Activated T-cell treated with anti-CD3 and anti-CD28 coated beads, Interleukin-2, amount 50 U/mL, for 72 hours (primary cell): ENCODE results near the gene TUBA3C. TPM values are rescaled to one million over a fixed set of nuclear protein-coding genes. Genes with fewer than 3 reads are reported as not detected.

ENCODE experiments used
- ATAC-seq, 2 donors: fragments of 150-1000 bp; cut with Tn5 transposase; replicated peaks in 1 of 2; 2 replicates each; pipeline ENCODE4 v1.10.0; 2021; ENCODE audit warnings: moderate library complexity in 2 of 2, mild to moderate bottlenecking in 1 of 2
- DNase-seq, 2 donors: peaks; one replicate each; pipeline ENCODE4 v3.0.0; 2021 to 2022; ENCODE audit warnings: mixed read lengths in 1 of 2
- H3K27ac Mint-ChIP-seq: one replicate; pipeline ENCODE4 v1.8.0; 2022; ENCODE audit warnings: mild to moderate bottlenecking, moderate library complexity, mixed read lengths
- H3K27me3 Mint-ChIP-seq: one replicate; pipeline ENCODE4 v1.8.0; 2022; ENCODE audit warnings: low read depth, mixed read lengths
- H3K36me3 Mint-ChIP-seq, 2 donors: one replicate each; pipeline ENCODE4 v1.8.0; 2022; ENCODE audit warnings: mixed read lengths in 2 of 2, mild to moderate bottlenecking in 1 of 2; ENCODE audit not compliant: insufficient read depth in 2 of 2
- H3K4me1 Mint-ChIP-seq: one replicate; pipeline ENCODE4 v1.8.0; 2022; ENCODE audit warnings: low read depth, mixed read lengths
- H3K4me3 Mint-ChIP-seq, 2 donors: one replicate each; pipeline ENCODE4 v1.8.0; 2022; ENCODE audit warnings: mild to moderate bottlenecking in 2 of 2, mixed read lengths in 2 of 2, moderate library complexity in 2 of 2
- H3K9me3 Mint-ChIP-seq, 2 donors: one replicate each; pipeline ENCODE4 v1.8.0; 2022; ENCODE audit warnings: mixed read lengths in 2 of 2
- total RNA-seq, 2 donors: library from RNA; stranded (reverse); gene quantifications; one replicate each; pipeline ENCODE4 v1.2.3, GENCODE V29; 2022

TUBA3C gene
- total RNA-seq, 2 donors from 2014 or later, result not detected

DNA sequence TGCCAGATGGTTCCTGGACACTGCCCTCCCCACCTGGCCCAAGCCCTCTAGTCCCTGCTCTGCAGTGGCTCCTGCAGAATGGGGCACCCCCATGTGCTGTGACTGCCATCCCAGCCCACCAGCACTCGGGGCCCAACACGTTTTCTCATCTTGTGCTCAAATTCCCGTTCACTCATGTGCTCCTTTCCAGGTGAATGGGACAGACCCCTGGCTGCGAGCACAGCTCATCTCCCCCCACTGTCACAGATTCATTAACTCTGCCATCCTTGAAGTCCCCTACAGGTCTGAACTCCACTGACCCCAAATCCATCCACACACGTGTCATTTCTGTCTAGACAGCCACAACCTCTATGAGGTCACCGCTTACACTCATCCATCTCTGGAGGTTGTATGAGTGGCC lies 23.6 kb downstream of the TUBA3C start:
- no peaks in the 10 kb centered on the region for H3K4me1 Mint-ChIP-seq
- no peak for DNase-seq

DNA sequence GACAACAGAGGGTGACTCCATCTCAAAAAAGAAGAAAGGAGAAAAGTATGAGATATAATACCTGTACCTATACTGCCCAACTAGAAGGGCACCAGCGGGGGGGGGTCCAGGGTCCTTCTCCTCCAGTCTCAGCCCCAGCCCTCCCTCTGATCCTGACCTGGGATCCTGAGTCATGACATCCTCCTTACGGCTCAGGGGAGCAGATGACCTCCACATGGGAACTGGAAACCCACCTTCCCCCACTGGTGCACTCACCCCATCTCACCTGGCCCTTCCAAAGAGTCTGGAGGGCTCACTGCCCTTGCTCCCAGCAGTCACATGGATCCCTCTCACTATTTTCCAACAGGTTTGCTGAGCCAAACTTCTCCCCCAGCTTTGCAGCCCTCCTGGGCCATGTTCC lies 24.2 kb downstream of the TUBA3C start:
- H3K9me3 Mint-ChIP-seq, result peaks cover 0 to 2% of the 10 kb centered on the region in 2 donors
- no peak overlapping the region for H3K27ac Mint-ChIP-seq
- no peaks in the 10 kb centered on the region for H3K27me3 Mint-ChIP-seq
- no peak overlapping the region for H3K4me3 Mint-ChIP-seq
- ATAC-seq (no peak), DNase-seq (no peak)
- H3K4me1 Mint-ChIP-seq, result no peaks in the 10 kb centered on the region
- no peaks in the 10 kb centered on the region for H3K36me3 Mint-ChIP-seq

More for the DNA sequence above, 23.6 kb downstream of the TUBA3C start:
- no peaks in the 10 kb centered on the region for H3K36me3 Mint-ChIP-seq
- no peaks in the 10 kb centered on the region for H3K27me3 Mint-ChIP-seq
- peaks cover 0 to 2% of the 10 kb centered on the region in 2 donors for H3K9me3 Mint-ChIP-seq
- H3K27ac Mint-ChIP-seq, result no peak overlapping the region
- ATAC-seq, result peak in 1 of 2 donors; percentile 34
- H3K4me3 Mint-ChIP-seq, result no peak overlapping the region

DNA sequence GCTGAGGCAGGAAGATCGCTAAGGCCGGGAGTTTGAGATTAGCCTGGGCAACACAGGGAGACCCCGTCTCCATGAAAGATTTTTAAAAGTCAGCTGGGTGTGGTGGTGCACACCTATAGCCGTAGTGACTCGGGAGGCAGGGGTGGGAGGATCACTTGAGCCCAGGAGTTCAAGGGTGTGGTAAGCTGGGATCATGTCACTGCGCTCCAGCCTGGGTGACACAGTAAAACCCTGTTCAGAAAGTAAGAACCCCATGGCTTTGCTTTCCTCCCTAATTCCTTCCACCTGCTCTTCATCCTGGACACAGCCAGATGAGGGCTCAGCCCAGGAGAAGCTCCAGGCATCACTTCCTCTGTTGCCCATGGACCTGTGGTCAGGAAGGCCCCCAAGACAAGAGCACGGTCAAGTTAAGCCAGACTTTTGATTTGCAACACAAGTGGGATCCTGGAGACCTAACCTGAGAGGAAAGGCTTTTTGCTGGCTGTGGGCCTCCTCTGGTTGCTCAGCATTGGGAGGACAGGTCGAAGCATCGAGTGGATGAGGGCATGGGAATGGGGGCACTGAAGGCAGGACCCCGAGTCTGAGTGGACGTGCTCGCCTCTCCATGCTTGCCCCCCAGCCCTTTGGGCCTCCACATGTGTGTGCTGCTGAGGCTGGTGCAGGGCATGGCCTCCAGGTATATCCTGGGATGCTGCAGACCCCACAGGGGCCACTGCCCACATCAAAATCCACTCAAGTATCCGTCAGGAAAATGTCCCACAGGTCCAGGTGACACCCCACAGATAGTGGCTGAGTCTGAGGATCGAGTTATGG lies 25.4 kb downstream of the TUBA3C start:
- DNase-seq (no peak), ATAC-seq (no peak)
- no peak overlapping the region for H3K4me3 Mint-ChIP-seq
- H3K27me3 Mint-ChIP-seq, result no peaks in the 10 kb centered on the region
- H3K4me1 Mint-ChIP-seq, result no peaks in the 10 kb centered on the region
- H3K9me3 Mint-ChIP-seq, result peaks cover 0 to 2% of the 10 kb centered on the region in 2 donors
- no peak overlapping the region for H3K27ac Mint-ChIP-seq
- no peaks in the 10 kb centered on the region for H3K36me3 Mint-ChIP-seq

DNA sequence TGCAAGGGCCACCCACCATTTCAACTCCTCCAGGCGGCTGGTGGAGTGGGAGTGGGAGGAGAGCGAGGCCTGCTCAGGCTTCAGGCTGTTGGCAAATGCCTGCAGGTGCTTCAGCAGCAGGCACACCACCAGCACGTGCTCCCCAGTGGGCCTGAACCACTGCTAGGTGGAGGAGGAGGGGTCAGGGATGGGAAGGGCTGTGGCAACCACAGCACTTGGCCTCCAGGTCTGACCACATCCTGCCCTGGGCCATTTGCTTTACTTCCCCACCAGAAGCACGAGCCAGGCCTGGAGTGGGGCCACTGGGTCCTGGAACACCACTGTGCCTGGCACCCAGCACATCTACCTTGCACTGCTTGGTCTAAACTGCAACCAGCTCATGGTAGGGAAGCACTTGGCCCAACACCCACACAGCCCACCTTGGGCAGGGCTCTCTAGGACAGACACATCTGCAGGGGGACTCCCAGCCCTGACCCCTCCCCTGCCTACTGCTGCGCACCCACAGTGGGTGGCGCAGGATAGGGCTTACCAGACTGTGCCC lies 26.2 kb downstream of the TUBA3C start:
- no peak overlapping the region for H3K27ac Mint-ChIP-seq
- H3K9me3 Mint-ChIP-seq, result peaks cover 0 to 2% of the 10 kb centered on the region in 2 donors
- no peaks in the 10 kb centered on the region for H3K27me3 Mint-ChIP-seq
- DNase-seq (no peak), ATAC-seq (no peak)
- no peaks in the 10 kb centered on the region for H3K4me1 Mint-ChIP-seq
- H3K4me3 Mint-ChIP-seq, result no peak overlapping the region
- no peaks in the 10 kb centered on the region for H3K36me3 Mint-ChIP-seq

DNA sequence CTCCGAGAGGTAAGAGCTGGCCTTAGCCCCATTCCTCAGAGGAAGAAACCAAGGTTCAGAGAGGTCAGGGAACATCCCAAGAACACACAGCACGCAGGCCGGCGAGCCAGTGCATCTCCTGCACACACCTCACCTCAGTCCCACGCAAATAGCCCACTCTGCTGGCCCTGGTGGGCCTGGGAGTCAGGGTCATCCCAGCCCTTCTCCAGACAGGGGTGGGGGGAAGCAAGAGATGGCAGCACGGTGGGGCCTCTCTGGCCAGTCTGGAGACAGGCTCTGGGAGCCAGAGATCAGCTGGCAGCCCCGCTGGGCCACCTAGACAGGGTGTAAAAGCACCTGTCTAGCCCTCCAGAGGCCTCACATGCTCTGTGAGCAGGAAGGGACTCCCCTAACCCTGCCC lies 26.8 kb downstream of the TUBA3C start:
- no peak for ATAC-seq
- H3K4me1 Mint-ChIP-seq, result no peaks in the 10 kb centered on the region
- no peak overlapping the region for H3K27ac Mint-ChIP-seq
- DNase-seq, result no peak
- H3K9me3 Mint-ChIP-seq, result peaks cover 0 to 2% of the 10 kb centered on the region in 2 donors
- H3K4me3 Mint-ChIP-seq, result no peak overlapping the region
- H3K27me3 Mint-ChIP-seq, result no peaks in the 10 kb centered on the region
- no peaks in the 10 kb centered on the region for H3K36me3 Mint-ChIP-seq

DNA sequence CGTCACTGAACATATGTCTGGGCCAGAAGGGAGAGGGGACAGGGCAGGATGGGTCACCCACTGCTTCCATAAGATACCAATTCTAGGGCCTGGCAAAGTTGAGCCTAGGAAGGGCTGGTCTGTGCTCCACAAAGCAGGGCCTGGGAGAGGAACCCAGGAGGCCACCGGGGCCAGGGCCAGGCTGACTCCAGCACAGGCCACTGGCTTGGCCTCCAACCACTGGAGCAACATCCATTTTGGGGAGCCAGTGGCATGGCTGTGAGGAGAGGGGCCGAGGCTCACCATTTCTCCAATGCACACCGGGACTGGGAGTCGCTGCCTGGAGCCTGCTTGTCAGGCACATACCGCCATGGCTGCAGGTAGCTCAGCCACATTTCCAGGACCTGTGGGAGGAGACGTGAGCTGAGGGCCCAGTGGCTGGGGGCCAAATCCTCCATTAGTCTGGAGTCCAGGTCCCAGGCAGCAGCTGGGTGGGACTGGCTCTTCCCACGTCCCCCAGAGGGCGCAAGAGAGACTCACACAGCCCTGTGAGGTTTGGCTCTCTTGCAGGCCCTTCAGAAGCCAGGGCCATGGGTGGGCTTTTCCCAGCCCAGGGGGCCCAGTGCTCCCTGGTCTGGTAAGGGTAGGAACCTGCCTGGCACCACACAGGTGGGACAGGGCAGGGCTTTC lies 27.7 kb downstream of the TUBA3C start:
- Mint-ChIP-seq H3K27me3 (no peaks in the 10 kb centered on the region), H3K36me3 (peaks cover 0 to 1% of the 10 kb centered on the region in 2 donors), H3K27ac (no peak overlapping the region), H3K4me1 (no peaks in the 10 kb centered on the region), H3K9me3 (peaks cover 1 to 3% of the 10 kb centered on the region in 2 donors), H3K4me3 (no peak overlapping the region)
- ATAC-seq (no peak), DNase-seq (peak; percentile 19 to 31)

DNA sequence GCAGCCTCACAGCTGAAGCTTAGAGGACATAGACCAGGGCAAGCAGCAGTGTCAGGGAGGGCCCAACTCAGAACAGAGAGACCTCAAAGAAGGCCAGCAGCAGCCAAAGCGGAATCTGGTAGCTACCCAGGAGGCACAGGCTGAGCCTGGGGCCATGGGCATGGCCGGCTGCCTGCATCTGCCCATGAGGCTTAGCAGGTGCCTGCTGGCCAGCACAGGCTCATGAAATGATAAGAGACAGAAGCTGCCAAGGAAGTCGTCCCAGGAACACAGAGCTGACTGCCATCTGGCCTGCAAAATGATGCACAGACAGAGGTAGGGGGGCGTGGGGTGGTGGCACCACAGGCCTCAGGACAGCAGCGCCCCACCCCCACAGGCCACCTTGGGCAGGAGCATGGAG lies 29.2 kb downstream of the TUBA3C start:
- peaks cover 5 to 7% of the 10 kb centered on the region in 2 donors for H3K9me3 Mint-ChIP-seq
- no peak for ATAC-seq
- no peak overlapping the region for H3K27ac Mint-ChIP-seq
- H3K36me3 Mint-ChIP-seq, result peaks cover 2% of the 10 kb centered on the region in 2 donors
- no peaks in the 10 kb centered on the region for H3K4me1 Mint-ChIP-seq
- no peak overlapping the region for H3K4me3 Mint-ChIP-seq
- no peak for DNase-seq
- H3K27me3 Mint-ChIP-seq, result no peaks in the 10 kb centered on the region

DNA sequence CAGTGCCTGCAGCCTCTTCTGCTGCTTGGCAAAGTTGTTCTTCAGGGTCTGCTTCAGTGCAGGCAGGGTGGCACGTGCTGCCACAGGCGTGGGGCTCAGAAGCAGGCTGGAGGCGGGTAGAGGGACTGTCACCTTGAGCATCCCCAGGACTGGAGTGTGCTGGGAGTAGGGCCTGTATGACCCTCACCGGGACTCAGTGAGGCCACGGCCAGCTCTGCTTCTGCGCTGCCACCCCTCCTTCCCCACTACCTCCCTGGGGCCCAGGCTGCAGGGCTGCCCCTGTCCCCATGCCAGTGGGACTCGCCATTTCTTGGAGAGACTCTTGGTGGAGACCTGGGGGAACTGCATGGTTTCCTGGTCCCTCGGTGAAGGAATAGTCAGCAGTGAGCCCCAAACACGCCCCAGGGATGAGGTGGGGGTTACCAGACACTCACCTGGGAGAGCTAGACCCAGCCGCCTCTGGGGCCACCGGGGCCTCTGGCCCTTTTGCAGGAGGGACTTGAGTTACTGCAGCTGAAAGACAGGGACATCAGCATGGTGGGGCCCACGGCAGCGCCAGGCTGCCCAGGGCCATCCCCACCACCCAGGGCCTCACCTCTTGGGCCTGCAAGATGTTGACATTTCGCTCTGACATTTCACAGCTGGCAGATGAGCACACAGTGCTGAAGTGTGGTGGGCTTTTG lies 29.9 kb downstream of the TUBA3C start:
- Mint-ChIP-seq H3K27ac (no peak overlapping the region), H3K9me3 (peaks cover 5 to 7% of the 10 kb centered on the region in 2 donors), H3K4me1 (no peaks in the 10 kb centered on the region), H3K27me3 (no peaks in the 10 kb centered on the region), H3K4me3 (no peak overlapping the region), H3K36me3 (peaks cover 2% of the 10 kb centered on the region in 2 donors)
- ATAC-seq (no peak), DNase-seq (no peak)

DNA sequence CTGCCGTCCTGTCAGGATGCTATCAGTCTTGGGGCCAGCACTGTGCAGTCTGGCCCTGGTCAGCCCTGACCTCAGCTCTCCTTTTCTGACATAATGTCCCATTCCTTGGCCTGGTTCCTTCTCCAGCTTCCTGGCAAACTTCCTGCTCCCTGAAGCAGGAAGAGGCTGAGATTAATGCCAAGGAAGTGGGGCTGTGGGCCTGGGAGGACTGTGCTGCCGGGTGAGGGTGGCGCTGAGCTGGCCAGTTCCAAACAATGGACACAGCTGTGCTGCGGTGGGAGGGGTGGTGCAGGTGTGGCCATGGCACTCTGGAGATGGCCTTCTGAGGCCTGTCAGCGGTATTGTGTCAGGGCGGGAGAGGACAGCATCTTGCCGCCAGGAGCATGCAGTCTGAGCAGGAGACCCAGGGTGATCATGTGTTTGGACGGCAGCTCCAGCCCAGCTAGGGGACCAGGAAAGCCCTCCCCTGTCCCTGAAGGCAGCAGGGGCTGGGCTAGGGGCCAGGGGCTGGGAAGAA lies 30.9 kb downstream of the TUBA3C start:
- H3K27ac Mint-ChIP-seq, result no peak overlapping the region
- no peak overlapping the region for H3K4me3 Mint-ChIP-seq
- no peak for ATAC-seq
- no peak for DNase-seq
- H3K36me3 Mint-ChIP-seq, result peaks cover 2% of the 10 kb centered on the region in 2 donors
- H3K27me3 Mint-ChIP-seq, result no peaks in the 10 kb centered on the region
- no peaks in the 10 kb centered on the region for H3K4me1 Mint-ChIP-seq
- peaks cover 5 to 7% of the 10 kb centered on the region in 2 donors for H3K9me3 Mint-ChIP-seq

DNA sequence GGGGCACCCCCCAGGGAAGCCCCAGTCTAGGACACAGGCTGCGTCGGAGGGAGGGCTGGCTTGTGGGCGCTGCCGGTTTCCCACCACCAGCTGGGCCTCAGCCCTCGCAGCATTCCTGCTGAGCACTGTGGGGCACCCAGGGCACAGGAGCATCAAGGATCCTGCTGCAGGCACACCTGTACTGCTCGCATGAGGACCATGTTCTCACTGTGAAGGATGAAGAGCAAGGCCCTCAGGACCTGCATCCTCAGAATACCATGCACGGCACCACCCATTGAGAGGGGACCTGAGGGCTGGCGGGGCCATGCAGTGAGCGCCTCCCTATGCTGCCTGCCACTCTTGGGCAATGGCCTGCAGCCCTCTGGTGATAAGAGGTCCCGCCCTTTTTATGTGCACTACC lies 31.4 kb downstream of the TUBA3C start:
- Mint-ChIP-seq H3K27ac (no peak overlapping the region), H3K4me3 (no peak overlapping the region), H3K36me3 (peaks cover 2% of the 10 kb centered on the region in 2 donors), H3K4me1 (no peaks in the 10 kb centered on the region), H3K27me3 (no peaks in the 10 kb centered on the region), H3K9me3 (peaks cover 5 to 7% of the 10 kb centered on the region in 2 donors)
- DNase-seq, result no peak
- ATAC-seq, result no peak

DNA sequence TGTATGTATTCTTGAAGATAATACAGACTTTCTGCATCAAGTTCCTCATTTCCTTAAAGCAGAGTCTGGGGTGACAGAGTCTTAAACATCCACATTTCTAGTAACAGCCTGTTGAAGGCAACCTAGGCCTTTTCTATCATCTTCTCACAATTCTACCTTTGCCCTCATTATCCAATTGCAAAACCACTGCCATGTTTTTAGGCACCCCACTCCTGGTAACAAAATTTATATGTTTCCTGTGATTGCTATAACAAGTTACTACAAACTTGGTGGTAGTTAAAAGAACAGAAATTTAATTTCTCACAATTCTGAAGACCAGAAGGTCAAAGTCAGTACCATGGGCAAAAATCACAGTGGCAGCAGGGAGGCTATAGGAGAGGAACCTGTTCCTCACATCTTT lies 33.1 kb downstream of the TUBA3C start:
- peaks cover 5 to 7% of the 10 kb centered on the region in 2 donors for H3K9me3 Mint-ChIP-seq
- H3K27me3 Mint-ChIP-seq, result no peaks in the 10 kb centered on the region
- DNase-seq (no peak), ATAC-seq (no peak)
- peaks cover 2% of the 10 kb centered on the region in 2 donors for H3K36me3 Mint-ChIP-seq
- H3K4me1 Mint-ChIP-seq, result no peaks in the 10 kb centered on the region
- H3K4me3 Mint-ChIP-seq, result no peak overlapping the region
- H3K27ac Mint-ChIP-seq, result no peak overlapping the region
